K562 (cell line): ENCODE measurements around the gene ART1. TPM values are rescaled to one million over a fixed set of nuclear protein-coding genes. Genes with fewer than 3 reads are reported as not detected.

Experiments used
- CBFB ChIP-seq: sonication (generic); formaldehyde crosslinking; IDR thresholded peaks from 2 replicates; pipeline ENCODE4 v1.4.0; 2020; ENCODE audit warnings: mild to moderate bottlenecking, missing genetic modification reagents
- CBX1 ChIP-seq: sonication (generic); IDR thresholded peaks from 2 replicates; pipeline ENCODE4 v1.6.1; 2016; ENCODE audit warnings: antibody characterized with exemption, low read depth, mild to moderate bottlenecking
- EP300 ChIP-seq: IDR thresholded peaks from 2 replicates; pipeline ENCODE4 v1.6.1; 2012; ENCODE audit warnings: low read length, improper control_type of control experiment
- LEF1 ChIP-seq: fragments of 450-650 bp; IDR thresholded peaks from 2 replicates; pipeline ENCODE4 v1.6.1; 2016; ENCODE audit warnings: mild to moderate bottlenecking
- MEIS2 ChIP-seq: fragments of 450-650 bp; IDR thresholded peaks from 2 replicates; pipeline ENCODE4 v1.6.1; 2014; ENCODE audit warnings: mild to moderate bottlenecking; ENCODE audit not compliant: partially characterized antibody
- MITF ChIP-seq: IDR thresholded peaks from 2 replicates; pipeline ENCODE4 v1.6.1; 2014; ENCODE audit warnings: antibody characterized with exemption
- PBX2 ChIP-seq, 2 experiments: IDR thresholded peaks in 1 of 2; conservative IDR thresholded peaks in 1 of 2; 2 replicates each; pipeline ENCODE4 v1.6.1; 2016; ENCODE audit warnings: low read depth in 2 of 2, mild to moderate bottlenecking in 1 of 2, missing compliant biosample characterization in 1 of 2, missing genetic modification characterization in 1 of 2, moderate library complexity in 1 of 2
- PKNOX1 ChIP-seq: fragments of 450-650 bp; IDR thresholded peaks from 2 replicates; pipeline ENCODE4 v1.6.1; 2016
- SMAD4 ChIP-seq: fragments of 250-450 bp; sonication (Bioruptor Pico); conservative IDR thresholded peaks from 2 replicates; pipeline ENCODE4 v1.8.0; 2021; ENCODE audit warnings: inconsistent platforms, mild to moderate bottlenecking, moderate library complexity
- TCF3 ChIP-seq: sonication (generic); formaldehyde crosslinking; IDR thresholded peaks from 2 replicates; pipeline ENCODE4 v1.4.0; 2020; ENCODE audit warnings: mild to moderate bottlenecking, missing genetic modification reagents
- TRIM28 ChIP-seq: fragments of 450-650 bp; IDR thresholded peaks from 2 replicates; pipeline ENCODE4 v1.6.1; 2017
- ZNF384 ChIP-seq: IDR thresholded peaks from 2 replicates; pipeline ENCODE4 v1.6.1; 2012; ENCODE audit warnings: low read depth, low read length, improper control_type of control experiment
- polyA plus RNA-seq, 8 experiments: library from polyadenylated mRNA; depleted of rRNA in 4 of 8; stranded (reverse) in 5 of 8; unstranded in 3 of 8; fragments of >200 nt; fragmentation: Nextera tagmentation in 2 of 8; fragmentation: Illumina TruSeq in 1 of 8; extraction: Ambion mirVana in 2 of 8; extraction: Trizol in 1 of 8; gene quantifications; 2 replicates each; pipeline versions ENCODE4 v1.2.1 to v1.2.3, GENCODE V29; 2011 to 2014; ENCODE audit warnings: inconsistent platforms in 1 of 8, missing spikeins in 1 of 8
- total RNA-seq, 7 experiments: library from RNA; depleted of rRNA in 6 of 7; stranded (reverse); fragments of >200 nt in 6 of 7; fragmentation: Illumina TruSeq in 2 of 7; extraction: Trizol in 2 of 7; gene quantifications; 2 replicates each; pipeline versions ENCODE4 v1.2.1 to v1.2.3, GENCODE V29; 2011 to 2021; ENCODE audit warnings: low replicate concordance in 1 of 7

The ART1 gene
- total and polyA plus RNA-seq, 9 of the 15 experiments (the other 6 are each of a cell fraction or from before 2014, with no cell fraction given) = not detected

GRCh38 chr11:3604167-3604566, 40.8 kb upstream of the ART1 start (continued):
- TF ChIP-seq PBX2 (CRISPR knock-in tag; IDR thresholded peaks at IDR 0.05; ENCODE audit: low read depth) = no peak
- peak; percentile 84 for TF ChIP-seq PBX2 (tag; conservative IDR thresholded peaks at IDR 0.05; ENCODE audit: low read depth)
- TF ChIP-seq TRIM28 = no peak
- peak; percentile 65; the same call in 1 of the 2 replicates for TF ChIP-seq SMAD4
- no peak for TF ChIP-seq ZNF384
- 0 out of 2 replicates have a peak, but pooled peaks have one; percentile 11 for TF ChIP-seq TCF3 (CRISPR knock-in tag)
- 0 out of 2 replicates have a peak, but pooled peaks have one; percentile 21 for TF ChIP-seq EP300
- 0 out of 2 replicates have a peak, but pooled peaks have one; percentile 16 for TF ChIP-seq CBFB (CRISPR knock-in tag)
- no peak for TF ChIP-seq MITF
- TF ChIP-seq CBX1 = no peak
- peak; percentile 97 for TF ChIP-seq MEIS2
- TF ChIP-seq PKNOX1 = peak; percentile 56; the same call in 1 of the 2 replicates
- TF ChIP-seq LEF1 = peak; percentile 16; the same call in 1 of the 2 replicates
